CMK (cell line): ENCODE measurements around the gene RIPOR1.
A peak's percentile ranks its signal among the peaks of the same experiment; 100 is the strongest.

Experiments
- DNase-seq: peaks from one replicate; pipeline ENCODE4 v3.0.0-alpha.2; 2010; ENCODE audit warnings: low read depth

The RIPOR1 gene

DNA sequence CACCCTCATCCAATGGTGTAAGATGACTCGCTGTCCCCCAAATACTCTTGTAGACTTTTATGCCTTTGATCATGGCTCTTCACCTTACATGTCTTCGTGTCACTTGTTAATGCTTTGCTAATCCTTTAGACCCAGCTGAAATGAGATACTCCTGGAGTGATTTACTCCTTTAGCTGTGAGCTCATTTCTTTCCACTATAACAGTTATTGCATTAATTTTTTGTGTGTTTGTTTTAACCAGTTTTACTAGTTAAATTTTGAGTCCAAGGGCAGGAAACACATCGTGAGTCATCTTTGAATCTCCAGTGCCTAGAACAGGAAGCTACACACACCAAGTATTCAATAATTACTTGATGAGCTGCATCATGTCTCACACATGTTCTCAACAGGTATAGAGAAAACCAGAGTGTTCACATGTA is 27.2 kb downstream of the RIPOR1 start:
- DNase-seq = no peak

DNA sequence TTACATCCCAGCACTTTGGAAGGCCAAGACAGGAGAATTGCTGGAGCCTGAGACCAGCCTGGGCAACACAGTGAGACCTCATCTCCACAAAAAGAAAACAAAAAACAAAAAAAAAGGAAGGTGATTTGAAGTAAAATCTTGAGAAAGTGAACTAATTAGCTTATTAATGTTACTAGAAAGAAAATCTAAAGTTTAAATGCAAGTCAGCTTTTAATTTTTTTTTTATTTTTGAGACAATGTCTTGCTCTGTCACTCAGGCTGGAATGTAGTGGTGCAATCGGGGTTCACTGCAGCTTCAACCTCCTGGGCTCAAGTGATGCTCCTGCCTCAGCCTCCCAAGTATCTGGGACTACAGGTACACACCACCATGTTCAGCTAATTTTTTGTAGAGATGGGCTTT is 30.2 kb downstream of the RIPOR1 start:
- no peak for DNase-seq

DNA sequence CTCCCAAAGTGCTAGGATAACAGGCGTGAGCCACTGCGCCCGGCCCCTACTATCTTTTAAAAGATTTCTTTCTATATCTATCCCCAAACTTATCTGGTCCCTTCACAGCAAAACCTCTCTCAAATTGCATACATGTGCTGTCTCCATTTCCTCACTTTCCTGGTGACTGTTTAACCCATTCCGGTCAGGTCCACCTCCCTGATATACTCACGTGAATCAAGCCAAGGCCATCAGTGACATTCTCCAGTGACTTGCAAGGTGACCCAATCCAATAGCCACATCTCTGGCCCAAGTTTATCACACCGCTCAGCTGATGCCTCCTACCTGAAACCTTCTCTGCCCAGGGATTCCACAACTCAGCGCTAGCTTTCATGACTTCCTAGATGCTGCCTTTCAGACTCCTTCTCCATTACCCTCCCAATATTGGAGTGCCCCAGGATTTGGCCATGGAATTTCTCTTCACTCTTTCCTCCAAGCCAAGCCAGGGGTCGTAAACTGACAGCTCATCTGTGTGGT is 32.3 kb downstream of the RIPOR1 start:
- DNase-seq = no peak

DNA sequence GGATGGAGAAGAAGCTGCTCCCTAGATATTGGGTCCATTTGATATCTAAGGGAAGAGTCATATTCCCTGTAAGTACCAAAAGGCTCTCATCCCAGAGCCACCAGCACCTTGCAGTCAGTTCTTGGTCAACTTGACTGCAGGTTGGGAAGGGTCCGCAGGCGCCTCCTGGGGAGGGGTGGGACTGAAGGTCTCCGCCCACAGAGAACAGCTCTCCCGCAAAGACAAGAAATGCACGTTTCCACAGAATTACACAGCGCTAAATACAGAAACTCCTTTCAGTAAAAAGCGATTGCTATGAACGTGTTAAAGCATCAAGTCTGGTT is 32.8 kb downstream of the RIPOR1 start:
- DNase-seq = no peak

DNA sequence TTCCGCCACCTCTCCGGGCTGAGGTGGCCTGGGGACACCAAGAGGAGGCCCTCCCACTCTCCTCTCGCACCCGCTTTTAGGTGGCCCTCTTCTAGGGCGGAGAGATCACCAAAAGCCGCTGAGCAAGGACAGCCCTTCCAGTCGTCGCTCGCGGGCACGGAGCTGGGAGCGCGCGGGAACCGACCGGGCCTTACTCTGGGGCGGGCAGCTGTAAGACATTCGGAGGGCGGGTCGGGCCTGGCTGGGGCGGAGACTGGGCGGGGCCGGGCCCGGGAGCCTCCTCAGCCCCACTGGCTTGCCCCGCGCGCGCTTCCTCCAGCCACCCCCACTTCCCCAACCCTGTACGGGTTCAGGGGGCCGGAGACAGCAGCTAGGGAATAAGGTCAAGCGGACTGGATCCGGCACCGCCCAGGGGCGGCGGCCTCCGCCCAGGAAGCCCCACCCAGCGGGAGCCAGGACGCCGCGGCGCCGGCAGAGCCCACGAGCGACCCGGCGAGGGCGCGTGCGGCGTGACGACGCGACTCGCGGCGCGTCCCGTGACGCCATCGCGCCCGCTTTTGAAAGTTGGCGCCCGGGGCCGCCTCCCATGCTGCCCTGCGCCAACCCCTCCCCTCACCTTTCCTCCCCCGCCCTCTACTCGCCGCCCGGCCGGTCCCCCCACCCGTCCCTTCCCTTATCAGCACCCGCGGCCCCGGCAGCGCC is 33.3 kb downstream of the RIPOR1 start:
- DNase-seq = peak; percentile 94

DNA sequence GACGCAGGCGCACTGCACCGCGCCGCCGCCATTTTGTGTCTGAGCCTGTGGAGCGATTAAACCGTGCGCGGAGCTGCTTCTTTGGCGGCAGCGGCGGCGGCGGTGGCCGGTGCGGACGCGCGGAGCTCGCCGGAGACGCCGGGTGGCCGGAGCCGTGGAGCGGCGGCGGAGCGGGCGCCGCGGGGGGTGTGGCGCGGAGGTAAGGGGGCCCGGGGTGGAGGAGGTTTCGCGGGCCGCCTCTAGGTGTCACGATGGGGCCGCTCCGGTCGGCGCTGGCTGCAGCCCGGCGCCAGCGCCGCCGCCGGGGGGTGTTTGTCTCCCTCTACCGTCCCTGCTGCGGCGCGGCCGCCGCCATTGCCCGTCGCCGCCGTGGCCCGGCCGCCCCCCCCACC is 33.9 kb downstream of the RIPOR1 start, which contains the start of gene CTCF:
Gene CTCF, plus strand, starts transcription at position 1 of the 392 bp plus-strand sequence. CDS start 48,307 bp downstream, outside the sequence.
- no peak for DNase-seq

DNA sequence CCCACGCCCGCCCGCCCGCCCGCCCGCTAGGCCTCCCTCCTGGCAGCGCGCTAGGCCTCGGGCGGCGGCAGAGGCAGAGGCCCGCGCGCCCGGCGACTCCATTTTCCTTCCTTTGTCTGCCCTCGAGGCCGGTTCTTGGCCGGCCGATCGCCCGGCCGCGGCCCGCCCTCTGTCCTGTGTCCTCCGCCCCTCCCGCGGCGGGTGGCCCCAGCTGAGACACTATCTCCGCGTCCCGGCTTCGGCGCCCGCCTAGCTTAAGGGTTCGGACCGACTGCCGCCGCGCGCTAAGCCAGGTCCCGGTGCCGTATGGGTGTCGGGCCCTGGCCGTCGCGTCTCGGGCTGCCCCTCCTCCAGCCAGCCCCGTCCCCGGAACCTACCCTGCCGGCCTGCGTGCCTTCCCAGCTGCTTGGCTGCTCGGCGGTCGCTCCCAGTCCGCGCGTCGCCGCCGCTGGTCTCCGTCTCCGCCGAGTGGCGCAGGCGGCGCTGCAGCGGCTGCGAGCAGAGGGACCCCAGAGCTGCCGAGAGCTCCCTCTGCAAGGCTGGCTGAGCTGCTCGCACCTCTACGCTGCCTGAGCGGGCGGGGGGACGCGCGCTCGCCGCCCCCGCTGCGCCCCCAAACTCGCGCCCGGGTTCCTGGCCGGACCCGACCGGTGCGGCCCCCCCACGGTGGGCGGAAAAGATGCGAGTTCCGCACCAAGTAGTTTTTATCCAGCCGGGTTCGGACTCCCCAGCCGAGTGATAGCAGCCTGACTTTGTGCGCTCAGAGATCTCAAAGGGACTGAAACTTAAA is 34.5 kb downstream of the RIPOR1 start:
- no peak for DNase-seq

DNA sequence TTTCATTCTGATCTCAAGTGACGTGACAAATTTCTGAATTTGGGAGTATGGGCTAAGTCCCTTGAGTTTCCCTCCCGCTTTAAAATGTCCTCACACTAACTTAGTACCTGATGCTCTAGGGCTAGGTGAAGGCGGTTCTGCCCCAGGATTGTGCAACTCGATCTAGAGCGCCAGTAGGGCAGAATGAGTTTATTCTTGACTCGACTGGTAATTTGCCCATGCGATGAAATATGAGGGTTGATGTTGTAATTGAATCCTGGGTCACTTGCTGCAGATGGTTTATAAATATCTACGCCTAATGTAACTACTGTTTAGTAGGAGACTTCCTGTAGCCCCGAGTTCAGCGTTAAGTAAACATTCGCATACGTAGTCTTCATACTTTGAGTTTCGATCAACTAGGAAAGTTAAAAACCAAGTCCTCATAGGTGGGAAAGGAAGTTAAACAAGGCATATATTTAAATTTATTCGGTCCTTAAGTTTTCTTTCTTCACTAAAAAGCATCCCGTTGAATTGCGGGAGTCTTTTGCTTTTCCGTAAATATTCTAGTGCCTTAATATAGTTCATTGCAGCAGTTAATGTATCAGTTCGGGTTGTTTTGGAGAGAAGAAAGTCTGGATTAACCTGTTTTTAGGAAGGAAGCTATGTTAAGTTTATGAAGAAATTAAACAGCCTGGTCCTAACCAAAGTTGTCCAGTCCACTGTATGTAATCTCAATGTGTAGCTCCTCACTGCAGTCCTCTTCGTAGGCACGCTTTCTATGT is 35.3 kb downstream of the RIPOR1 start:
- DNase-seq = no peak

DNA sequence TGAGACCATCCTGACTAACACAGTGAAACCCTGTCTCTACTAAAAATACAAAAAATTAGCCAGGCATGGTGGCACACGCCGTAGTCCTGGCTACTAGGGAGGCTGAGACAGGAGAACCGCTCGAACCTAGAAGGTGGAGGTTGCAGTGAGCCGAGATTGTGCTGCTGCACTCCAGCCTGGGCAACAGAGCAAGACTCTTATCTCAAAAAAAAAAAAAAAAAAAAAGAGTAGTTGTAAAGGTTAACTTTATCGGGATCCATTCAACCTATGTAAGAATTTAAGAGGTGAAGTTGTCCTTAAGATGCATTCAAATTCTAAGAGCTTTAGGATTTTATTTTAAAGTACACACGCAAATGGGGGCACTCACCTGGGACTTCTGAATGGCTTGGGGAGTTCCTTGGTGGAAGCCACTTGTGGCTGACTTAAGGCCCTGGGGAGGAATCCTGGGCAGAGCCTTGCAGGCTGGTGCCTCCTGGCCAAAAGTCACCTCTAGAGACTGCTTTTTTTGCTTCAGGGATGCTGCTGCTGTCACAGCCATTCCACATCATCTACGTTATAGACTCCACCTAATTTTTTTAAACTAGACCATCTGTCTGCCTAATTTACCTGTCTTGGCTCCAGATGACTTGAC is 37.0 kb downstream of the RIPOR1 start:
- no peak for DNase-seq

DNA sequence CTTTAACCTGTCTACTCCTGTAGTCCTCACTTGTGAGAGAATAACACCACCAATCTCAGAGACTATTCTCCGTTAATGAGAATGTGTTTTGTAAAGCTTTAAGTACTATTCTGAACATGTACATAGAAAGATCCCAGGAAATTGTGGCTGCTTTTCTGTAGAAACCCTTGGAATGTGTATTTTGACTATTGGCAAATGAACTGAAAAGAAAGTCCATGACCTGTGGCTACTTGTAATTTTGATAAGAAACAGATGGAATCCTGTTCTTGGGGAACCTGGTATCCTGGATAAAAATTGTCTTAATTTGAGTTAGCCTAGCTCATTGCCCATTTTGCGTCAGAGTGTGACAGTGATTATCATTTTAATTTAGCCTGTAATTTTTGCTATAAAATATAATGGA is 42.8 kb downstream of the RIPOR1 start:
- DNase-seq = no peak

DNA sequence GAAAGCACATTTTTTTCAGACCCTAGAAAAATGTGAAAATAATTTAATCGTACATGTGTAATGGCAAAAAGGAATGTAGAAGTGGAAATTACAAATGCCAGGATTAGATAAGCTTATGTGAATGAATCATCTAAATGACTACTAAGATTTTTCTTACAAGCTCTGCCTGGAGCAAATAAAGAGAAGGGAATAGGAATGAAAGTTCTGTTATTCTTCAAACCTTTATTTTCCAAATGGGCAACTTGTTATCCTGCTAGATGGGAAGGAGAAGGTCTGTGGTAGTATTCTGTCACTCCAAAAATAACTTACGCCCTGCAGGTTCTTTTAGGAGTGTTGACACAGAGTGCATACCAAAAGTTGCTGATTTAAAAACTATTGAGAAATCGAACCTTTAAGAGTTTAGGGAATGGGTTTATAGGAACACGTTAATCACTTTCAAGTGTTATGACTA is 43.4 kb downstream of the RIPOR1 start:
- DNase-seq = no peak

DNA sequence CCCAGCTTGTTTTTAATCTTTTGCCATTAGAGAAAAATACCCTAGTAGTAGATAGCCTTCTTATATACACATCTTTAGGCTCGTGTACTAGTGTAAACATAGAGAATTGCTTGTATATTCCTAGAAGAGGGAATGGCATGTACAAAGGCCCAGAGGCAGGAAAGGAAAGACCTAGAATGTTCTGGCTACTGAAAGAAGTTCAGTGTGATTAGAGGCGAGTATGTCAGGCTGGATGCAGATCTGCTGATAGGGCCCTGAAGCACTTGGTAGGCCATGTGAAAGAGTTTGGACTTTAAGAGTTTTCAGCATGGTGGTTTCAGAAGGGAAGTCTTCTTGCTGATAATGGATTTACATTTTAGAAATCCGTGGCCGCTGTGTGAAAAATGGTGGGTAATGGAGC is 51.1 kb downstream of the RIPOR1 start:
- DNase-seq = no peak

DNA sequence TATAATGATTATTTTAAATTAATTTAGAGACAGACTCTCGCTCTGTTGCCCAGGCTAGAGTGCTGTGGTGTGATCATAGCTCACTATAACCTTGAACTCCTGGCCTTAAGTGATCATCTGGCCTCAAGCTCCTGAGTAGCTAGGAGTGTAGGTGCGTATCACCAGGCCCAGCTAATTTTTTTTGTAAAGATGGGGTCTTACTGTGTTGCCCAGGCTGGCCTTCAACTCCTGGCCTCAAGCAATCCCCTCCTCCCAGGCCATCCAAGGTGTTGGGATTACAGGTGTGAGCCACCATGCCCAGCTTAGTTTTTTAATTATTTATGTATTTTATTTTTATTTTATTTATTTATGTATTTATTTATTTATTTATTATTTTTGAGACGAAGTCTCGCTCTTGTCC is 51.6 kb downstream of the RIPOR1 start:
- DNase-seq = no peak

DNA sequence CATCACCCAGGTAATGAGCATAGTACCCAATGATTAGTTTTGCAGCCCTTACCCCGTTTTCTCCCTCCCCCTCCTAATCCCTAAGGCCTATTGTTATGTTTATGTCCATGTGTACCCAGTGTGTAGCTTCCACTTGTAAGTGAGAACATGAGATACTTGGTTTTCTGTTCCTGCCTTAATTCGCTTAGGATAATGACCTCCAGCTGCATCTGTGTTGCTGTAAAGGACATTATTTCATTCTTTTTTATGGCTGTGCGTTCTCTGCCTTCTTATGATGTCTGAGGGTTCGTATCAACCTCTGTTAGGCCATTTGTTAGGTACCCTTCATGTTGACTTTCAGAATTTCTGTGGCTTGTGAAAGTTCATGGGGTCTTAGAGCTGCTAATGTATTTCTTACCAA is 64.7 kb downstream of the RIPOR1 start:
- no peak for DNase-seq

DNA sequence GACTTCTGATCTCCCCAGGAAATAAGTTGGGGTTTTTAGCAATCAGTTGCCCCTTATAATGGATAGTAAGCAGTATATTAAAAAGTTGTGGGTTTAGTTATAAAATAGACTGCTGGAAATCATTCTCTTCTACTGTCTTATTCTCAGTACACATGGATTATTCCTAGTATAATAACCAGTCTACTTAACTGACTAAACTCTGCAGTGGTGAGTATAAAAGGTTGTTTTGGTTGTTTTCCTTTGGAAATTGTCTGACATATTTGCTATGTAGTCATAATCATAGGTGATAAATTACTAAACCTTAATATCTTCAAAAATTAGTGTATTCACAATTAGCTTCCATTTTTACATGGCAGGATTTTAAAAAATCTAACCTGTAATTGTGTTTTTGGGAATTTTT is 65.1 kb downstream of the RIPOR1 start:
- no peak for DNase-seq

DNA sequence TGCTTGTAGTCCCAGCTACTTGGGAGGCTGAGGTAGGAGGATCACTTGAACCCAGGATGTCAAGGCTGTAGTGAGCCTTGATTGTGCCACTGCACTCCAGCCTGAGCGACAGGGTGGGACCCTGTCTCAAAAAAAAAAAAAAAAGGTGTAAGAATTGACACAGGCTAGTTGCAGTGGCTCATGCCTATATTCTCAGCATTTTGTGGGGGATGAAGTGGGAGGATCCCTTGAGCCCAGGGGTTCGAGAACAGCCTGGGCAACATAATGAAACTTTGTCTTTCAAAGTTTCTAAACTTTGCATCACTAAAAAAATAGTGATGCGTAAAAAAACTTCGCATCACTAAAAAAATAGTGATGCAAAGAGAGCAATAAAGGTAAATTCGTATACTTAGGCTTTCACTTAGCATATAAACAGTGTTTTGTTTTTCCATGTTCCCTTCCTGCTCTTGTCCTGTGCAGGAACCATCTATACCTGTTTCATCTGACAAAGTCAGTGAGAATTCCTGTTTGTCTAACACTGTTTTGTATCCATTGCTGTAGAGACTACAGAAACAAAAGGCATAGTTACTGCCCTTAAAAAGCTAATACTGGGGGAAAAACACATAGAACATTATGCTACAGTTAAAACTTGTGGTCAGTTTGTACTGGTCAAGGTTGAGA is 65.8 kb downstream of the RIPOR1 start:
- no peak for DNase-seq

DNA sequence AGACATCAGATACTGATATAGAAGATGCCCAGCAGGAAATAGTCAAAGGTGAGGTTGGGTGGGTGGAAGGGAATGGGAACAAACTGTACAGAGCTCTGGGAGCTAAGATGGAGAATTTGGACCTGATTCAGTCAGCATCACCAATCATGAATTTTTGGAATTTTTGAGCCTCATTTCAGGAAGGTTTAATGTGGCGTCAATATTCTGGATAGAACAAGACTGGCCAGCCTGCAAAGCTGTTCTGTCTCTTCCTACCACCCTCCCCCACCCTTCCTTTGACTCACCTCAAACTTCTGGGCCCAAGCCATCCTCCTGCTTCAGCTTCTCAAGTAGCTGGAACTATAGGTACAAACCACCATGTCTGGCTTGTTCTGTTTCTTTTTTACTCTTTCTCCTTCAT is 66.3 kb downstream of the RIPOR1 start:
- DNase-seq = no peak
